Activated CD8-positive, alpha-beta memory T cell treated with anti-CD3 and anti-CD28 coated beads for 1 hour (primary cell): ENCODE measurements around the gene HS1BP3.

ENCODE experiments used
- DNase-seq, 2 donors: peaks; one replicate each; pipeline ENCODE4 v3.0.0-alpha.2; 2020; ENCODE audit warnings: low read depth in 1 of 2; ENCODE audit errors: extremely low read depth in 1 of 2

Gene HS1BP3

DNA sequence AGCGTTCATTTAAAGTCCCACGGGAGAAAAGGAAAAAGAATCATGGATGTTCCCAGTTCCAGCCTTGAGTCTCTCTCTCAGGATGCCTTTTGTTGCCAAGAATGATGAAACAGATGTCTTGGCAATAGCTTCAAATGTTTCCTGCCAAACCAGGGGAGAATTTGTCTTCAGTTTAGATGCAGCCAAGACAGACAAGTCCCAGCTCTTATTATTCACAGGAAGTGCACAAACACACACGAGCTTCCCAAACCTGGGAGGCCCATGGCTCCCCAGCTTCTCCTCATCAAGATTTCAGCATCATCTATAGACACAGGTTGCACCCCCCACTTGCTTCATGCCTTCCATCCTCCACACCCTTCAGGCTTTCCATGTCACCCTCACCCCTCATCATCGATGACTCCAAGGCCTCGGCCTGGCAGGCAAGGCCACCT is 45.9 kb downstream of the HS1BP3 start:
- no peak for DNase-seq

DNA sequence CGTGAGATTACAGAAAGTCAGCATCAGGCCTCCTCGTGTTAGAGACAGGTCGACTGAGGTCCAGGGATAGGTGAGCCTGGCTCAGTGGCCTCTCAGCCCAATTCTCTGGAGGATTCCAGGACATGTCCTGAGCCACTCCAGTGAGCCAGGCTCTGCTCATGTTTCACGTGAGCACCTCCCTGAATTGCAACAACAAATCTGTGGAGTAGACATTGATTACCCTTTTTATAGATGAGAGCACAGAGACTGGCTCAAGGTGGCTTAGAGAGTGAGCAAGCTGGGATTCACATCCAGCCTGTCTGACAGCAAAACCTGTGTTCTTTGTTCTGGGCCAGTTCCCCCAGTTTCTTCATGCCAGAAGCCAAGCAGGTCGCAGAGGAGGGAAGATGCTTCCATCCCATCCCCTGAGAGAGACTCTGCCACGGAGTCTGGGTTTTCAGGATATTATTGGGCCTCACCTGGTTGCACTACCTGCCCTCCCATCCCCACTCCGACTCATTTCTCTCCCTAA is 46.4 kb downstream of the HS1BP3 start:
- DNase-seq: no peak

DNA sequence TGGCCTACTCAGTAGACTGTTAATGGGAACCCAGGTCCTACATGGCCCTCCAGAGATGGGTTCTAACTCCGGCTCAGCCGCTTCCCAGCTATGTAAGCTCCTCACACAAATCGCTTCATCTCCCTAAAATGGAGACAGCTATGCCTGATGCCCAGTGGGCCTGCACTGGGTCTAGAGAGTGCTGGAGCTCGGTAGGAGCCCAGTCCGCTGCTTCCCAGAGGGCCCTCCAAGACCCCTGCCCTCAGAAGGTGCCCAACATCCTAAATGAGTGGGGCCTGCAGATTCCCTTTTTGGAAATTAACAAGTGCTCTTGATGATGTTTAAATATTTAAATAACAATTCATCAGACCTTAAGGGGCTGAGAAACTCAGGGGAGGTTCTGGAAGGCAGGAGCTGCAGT is 47.1 kb downstream of the HS1BP3 start:
- DNase-seq: no peak

DNA sequence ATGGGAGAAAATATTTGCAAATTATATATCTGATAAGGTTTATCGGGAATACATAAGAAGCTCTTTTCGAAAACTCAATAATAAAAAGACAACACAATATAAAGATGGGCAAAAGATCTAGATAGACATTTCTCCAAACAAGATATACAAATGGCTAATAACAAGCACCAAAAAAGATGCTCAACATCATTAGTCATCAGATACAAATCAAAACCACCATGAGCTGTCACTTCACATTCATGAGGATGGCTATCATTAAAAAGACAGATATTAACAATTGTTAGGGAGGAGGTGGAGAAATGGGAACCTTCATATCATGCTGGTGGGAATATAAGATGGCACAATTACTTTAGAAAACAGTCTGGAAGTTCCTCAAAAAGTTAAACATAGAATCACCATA is 48.1 kb downstream of the HS1BP3 start:
- DNase-seq: no peak

DNA sequence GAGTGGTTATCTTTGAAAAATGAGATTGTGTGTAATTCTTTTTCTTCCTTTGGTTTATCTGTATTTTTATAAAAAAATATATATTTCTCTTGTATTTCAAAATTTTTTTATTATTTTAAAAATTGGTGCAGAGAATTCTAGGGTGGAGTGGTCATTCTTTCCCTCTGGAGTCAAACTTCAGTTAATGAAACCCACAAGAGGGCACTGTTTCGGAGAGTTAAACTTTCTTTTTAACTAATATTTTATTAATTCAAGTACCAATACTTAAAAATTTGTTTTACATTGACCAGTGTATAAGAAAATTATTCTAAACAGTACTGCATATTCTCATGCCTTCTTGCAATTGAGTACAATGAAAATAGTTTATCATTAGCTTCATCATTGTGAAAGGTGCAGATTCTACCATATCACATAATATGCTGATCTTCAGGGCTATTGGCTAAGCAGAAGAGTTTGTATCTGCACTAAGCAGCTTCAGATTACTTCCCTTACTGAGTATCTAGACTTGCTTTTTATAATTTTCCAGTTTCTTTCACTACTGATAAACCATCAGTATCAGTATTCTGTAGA is 50.1 kb downstream of the HS1BP3 start:
- DNase-seq: no peak

DNA sequence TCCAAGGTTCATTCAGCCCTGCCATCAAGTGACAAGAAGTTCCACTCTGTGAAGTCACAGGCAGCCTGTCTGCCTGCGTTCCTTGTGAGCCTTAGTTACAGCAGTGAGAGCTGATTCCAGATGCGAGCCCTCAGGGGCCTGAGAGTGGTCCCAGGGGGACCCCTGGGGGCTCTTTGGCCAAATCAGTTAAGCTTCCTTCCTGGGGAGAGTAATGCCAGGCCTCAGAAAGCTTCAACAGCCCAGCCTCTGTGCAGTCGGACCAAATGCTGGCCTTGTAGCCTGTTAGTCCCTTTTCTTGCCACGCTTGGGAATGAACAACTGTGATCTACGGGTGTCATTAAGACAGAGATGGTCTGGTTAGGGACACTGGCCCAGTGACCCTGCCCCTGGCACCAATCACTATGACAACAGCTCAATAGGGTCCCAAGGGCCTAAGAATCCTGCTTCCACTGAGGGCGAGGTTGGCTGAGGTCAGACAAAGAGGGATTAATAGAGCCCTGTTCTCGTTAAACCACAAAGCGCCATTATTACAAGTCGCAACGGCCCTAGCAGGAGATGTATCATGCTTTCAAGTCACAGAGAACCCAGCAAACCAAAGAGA is 50.9 kb downstream of the HS1BP3 start:
- DNase-seq: no peak

DNA sequence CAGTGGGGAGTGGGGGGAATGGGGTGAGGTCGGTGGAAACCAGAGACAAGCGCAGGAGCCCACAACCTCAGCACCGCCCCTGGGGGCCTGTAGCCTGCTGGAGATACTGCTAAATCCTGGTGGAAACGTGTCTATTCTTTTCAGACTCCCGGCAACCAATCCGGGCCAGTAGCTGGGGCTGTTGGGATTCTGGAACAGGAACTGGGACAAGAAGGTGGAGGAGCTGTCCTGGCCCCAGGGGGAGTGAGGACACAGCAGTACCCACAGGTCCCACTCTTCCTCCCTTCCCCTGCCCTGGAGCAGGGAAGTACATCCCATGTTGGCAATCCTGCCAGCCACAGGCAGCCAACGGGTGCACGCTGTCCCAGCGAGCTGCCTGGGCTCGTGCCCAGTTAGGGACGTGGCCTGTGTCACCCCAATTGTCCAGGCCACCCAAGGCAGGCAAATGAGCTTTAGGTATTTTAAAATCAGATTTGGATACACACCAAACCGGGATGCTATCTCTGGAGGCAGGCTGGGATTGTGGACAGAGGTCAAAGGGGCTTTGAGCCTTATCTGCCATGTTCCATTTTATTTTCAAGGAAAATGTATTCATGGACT is 51.8 kb downstream of the HS1BP3 start:
- no peak for DNase-seq

DNA sequence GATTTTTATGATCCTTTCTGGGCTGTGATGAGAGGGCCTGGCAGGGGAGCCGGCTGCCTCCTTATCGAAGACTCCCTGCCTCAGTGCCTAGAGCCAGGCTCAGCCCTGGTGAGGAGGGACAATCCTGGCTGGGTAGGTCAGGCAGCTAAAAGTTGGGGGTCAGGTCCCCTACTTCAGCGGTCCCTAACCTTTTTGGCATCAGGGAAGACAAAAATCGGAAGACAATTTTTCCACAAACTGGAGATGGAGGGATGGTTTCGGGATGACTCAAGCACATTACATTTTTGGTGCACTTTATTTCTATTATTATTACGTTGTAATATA is 53.1 kb downstream of the HS1BP3 start:
- DNase-seq: no peak

DNA sequence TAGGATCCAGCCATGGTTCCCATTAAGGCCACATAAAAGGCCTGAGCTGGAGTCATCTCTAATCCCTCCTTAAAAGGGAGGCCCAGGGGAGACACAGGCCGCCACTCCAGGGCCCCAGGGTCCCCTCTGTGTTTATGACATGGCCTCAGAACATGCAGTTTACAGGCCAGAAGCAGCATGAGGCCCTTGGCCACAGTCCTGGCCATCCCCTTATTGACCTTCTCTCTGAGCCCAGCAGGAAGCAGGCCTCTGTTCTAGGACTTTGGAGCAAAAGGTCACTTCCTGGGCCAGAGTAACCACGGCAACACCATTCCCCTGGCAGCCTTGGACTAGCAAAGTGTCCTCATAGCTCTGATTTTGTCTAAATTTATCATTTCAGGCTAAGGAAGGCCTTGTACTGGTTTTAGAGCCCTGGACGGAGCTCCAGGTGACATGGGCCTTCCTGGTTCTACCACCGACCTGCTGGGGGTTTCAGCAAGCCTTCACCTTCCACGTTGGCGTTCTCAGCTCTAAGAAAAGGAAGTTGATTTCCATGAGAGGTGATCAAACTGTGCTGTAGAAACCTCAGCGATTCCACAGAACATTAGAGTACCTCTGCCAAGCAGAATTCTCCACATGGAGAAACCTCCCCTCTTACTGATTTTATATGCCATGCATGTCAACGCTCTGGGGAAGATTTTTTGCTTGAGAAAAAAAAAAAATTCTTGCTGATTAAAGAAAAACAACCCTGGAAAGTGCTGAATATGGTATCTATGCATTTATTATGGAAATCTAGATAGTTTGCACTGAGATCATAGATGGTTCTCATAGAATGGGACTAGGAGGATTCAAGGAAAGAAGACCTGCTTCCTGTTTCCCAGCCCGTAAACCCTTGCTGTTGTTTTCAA is 53.7 kb downstream of the HS1BP3 start:
- DNase-seq: no peak

DNA sequence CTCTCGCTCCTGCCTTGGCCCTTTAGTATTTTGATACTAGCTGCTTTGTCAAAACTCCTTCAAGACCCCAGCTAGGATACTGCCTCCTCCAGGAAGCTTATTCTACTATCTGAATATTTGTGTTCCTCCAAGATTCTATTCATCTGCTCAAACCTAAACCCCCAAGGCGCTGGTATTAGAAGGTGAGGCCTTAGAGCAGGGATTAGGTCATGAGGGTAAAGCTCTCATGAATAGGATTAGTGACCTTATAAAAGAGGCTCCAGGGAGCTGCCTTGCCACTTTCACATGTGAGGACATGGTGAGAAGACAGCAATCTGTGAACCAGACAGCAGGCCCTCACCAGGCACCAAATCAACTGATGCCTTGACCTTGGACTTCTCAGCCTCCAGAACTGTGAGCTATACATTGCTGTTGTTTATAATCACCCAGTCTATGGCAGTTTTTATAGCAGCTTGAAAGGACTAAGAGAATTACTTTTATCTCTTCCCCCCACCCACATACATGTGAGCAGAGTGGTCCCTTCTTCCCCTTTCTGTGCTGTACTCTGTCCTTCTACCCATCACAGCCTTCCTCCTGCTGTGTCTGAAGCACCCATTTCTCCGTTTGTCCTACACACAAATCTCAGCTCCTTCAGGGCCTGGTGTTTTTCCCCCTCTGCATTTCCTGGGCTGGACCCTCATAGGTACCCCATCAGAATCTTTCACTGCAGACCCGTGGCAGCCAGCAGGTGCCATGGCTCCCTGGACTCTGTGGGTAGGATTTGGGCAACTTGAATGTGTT is 54.5 kb downstream of the HS1BP3 start:
- no peak for DNase-seq

DNA sequence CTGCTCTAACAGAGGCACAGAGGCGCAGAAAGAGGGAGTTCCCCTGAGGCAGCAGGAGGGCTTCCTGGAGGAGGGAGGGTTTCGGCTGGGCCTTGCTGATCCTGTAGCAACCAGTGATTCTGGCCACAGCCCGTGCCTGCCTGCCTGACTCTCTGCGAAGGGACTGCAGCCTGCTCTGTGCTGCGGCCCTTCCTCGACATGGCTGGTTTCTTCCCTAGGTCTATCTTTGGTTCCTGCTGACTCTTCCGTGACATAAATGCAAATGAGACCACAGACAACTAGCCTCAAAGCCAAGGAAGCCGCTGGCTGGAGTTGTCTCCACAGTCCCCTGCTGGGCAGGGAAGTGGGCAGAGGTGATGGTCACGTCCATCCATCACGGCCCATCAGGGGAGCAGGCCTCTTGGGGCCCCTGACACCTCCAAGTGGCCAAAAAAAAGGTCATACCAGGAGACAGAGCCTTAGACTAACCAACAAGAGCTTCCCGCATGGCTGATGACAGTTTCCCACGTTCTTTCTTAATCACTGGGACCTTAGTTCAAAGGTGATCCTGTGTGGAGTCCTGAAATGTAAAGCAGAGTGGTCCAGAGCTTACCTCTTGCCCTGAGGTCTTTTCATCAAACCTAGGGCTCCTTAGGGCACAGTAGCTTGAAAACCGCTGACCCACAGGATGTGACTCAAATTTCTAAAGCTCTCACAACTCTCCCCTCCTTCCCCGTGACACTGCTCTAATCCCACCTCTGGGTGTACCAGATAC is 55.3 kb downstream of the HS1BP3 start:
- DNase-seq: no peak

DNA sequence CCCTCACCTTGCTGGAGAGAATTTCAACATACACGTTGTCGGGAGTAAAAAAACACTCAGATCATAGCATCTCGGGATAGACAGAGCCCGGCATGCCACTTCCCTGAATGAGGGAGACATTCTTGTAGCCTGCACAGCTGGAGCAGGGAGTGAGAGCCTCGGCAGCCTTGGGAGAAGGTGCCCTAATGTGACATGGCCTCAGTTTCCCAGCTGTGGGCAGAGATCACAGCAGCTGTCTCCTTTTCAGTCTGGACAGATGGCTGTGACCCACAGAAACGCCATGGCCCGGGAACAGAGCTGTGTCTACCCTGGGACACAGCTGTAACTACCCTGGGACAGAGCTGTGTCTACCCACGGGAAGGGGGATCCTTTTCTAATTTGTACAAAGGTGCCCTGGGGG is 55.9 kb downstream of the HS1BP3 start:
- DNase-seq: no peak

DNA sequence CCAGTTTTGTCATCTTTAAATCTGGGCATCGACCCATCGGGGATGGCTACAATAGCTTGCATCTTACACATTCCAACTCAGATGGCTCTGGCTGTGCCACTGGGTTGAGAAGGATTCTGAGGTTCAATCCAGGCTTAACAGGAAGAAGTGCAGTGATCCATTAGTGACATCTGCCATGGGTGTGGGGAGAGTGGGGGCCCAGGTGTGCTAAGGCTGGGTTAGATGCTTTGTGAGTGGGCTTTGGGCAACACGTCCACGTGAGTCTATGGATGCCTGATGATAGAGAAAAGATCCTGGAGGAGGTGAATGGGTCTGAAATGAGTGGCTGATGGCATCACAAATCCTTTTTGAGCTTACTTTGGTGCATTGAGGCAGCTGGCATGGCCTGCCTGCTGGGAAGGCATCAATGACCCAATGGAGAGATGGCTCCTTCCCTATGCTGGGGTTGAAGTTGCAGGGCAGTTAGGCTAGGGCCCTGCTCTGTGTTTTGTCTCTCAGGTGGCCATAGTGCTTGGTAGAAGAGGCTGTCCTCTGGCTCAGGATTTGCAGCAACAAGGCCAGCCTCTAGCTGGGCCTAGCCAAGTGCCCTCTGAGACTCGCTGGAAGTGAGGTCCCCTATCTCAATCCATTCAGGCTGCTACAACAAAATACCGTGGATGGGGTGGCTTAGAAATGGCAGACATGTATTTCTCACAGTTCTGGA is 56.7 kb downstream of the HS1BP3 start:
- DNase-seq: no peak

DNA sequence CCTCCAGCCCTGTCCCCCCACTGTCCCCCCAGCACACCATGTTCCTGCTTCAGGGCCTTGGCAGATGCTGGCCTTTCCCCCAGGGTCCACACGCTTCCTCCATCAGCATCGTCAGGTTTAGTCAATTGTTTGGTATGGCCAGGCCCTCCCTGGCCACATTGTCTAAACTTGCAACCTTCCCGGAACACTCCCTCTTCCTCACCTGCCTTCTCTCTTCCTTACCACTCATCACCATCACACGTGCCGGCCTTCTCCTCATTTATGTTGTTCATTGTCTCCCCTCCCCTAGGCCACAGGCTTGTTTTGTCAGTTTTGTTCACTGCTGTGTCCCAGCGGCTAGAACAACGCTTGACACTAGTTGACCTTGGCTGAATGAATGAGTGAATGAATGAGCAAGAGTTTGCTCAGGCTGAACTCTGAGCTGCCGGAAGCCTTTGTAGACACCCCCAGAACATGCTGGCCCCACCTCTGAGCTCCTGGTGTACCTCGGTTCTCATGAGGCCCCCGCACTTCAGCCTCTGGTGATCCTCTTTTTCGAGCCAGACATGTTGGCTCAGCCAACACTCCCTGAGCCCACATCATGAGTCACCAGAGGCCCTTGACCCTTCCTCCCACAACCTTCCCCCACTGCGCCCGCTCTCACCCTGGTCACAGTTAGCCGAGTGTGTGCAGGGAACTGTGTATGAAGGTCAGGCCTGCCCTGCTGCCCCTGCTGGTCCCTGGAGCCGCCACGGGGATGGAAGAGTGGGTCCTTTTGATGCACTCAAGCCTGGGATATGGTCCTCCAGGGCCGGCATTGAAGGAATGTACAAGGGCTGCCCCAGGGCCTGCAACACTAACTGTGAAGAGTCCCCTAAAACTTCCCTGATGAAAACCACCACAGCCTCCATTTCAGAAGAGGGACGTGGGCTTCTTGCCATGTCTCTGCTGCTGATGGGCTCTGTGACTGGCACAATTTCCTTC is 57.5 kb downstream of the HS1BP3 start:
- no peak for DNase-seq

DNA sequence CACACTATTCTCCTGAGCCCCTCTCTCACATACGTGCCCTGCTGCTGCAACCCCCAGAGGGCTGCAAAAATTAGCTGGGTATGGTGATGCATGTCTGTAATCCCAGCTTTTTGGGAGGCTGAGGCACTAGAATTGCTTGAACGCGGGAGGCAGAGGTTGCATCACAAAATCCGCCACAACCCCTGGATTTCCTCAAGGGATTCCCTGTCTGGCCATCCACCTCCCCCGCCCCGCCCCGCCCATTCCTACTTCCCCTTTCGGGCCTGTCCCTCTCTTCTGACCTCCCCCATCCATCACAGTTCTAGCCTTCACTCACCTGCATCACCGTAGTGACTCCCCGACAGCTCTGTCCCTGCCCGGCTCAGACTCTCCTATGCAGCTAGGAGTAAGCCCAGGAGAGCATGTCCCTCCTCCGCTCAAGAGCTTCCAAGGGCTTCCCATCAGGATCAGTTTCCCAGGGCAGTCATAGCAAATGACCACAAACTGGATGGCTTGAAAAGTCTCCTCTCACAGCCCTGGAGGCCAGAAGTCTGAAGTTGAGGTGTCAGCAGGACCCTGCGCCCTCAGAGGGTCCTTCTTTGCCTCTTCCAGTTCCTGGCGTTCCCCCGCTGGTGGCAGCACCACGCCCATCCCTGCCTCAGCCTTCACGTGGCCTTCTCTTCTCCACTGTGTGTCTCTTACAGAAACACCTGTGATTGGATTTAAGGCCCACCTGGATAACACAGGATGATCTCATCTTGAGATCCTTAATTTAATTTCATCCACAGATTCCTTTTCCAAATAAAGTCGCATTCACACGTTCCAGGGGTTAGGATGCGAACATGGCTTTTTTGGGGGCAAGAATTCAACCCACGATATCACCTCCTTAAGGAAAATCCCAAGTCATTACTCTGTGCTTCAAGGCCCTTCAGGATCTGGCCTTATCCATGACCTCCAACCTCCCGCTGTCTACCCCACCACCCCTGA is 58.5 kb downstream of the HS1BP3 start:
- DNase-seq: no peak

DNA sequence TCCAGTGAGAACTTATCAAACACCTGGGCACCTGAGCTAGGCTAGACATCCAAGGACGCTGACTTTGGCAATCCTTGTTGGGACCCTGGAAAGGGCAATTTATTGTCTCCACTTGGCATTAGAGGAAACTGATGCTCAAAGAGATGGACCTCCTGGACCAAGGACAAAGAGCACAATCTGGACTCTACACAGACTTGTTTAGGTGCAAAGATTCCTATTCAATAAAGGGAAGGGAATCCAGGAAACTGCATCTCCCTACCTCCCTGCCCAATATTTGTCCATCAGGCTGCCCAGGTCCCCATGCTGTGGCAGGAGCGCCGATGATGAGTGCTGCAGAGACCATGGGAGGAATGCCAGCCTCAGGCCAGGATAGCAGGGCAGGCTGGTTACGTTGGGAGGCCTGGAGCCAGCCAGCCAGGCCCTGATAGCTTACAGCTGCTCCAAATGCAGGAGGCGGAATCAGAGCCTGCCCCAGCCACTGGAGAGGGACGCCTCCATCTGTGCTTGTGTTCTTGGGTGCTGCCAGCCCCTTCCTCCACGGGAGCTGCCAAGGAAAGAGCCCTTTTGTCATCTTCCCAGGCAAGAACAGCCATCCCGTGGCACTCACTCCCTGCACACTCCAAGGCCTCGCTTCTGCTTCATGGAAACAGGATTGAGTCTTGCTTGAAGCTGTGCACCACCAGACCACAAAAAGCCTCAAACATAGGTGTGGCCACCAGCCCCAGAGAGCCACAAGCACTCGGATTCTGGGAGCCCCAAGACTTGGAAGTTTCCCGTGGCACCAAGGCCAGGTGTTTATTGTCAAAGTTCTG is 60.0 kb downstream of the HS1BP3 start:
- DNase-seq: no peak
